Upper lobe of left lung (tissue), 4 donors: Measurements from ENCODE around the gene RPL32.

Experiments
- EP300 ChIP-seq, 4 donors: sonication (generic); formaldehyde crosslinking; IDR thresholded peaks; one replicate each; pipeline ENCODE4 v1.5.1; 2017; ENCODE audit warnings: antibody characterized with exemption in 4 of 4, control low read depth in 2 of 4
- TF ChIP-seq, protein P1 (sequence below), 6 experiments: fragments of 450-650 bp in 4 of 6; fragments of 200-600 bp in 2 of 6; sonication (generic) in 2 of 6; IDR thresholded peaks; one replicate each; pipeline ENCODE4 v1.5.1; 2016 to 2019; ENCODE audit warnings: antibody characterized with exemption in 6 of 6

DNA sequence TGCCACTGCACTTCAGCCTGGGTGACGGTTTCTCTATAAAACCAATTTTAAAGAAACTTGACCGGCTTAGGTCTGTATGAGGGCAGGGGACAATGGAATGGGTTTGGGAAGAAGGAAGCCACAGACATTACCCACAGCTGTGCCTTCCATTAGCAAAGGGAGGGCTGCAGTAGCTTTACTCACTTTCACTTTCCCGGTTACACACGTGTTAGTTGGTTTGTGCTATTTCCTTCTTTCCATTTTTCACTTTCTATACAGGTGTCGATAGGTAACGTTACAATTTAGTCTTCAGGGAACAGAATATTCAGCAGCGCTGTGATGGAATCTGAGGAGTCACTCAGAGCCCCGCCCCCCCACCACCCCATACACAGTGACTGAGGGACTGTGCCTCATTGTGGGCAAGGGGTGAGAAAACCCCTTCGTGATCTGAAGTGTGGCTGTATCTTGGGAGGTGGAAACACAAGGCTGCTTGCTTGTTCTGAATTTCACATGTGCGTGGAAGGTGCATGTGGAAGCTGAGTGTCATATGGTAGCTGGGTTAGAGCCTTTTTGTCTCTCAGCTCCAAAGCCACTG, 44.8 kb upstream of the RPL32 start:
- no peak for TF ChIP-seq EP300 (IDR thresholded peaks at IDR 0.05)
- TF ChIP-seq, protein P1, sequence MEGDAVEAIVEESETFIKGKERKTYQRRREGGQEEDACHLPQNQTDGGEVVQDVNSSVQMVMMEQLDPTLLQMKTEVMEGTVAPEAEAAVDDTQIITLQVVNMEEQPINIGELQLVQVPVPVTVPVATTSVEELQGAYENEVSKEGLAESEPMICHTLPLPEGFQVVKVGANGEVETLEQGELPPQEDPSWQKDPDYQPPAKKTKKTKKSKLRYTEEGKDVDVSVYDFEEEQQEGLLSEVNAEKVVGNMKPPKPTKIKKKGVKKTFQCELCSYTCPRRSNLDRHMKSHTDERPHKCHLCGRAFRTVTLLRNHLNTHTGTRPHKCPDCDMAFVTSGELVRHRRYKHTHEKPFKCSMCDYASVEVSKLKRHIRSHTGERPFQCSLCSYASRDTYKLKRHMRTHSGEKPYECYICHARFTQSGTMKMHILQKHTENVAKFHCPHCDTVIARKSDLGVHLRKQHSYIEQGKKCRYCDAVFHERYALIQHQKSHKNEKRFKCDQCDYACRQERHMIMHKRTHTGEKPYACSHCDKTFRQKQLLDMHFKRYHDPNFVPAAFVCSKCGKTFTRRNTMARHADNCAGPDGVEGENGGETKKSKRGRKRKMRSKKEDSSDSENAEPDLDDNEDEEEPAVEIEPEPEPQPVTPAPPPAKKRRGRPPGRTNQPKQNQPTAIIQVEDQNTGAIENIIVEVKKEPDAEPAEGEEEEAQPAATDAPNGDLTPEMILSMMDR (IDR thresholded peaks at IDR 0.05) = no peak
